Measurements from ENCODE around the gene PCBP3. TPM values are rescaled to one million over a fixed set of nuclear protein-coding genes. Genes with fewer than 3 reads are reported as not detected.

The PCBP3 gene
- total RNA-seq, 1 experiment from 2014 or later, result 24.1 TPM

- no peak for DNase-seq (ENCODE audit: extremely low read depth, low read depth)
Observed at GRCh38 chr21:45747233-45747766, 103.8 kb downstream of the PCBP3 start.

- peak; percentile 33 for DNase-seq (ENCODE audit: extremely low read depth, low read depth)
Observed at GRCh38 chr21:45747802-45748445, 104.4 kb downstream of the PCBP3 start.

- no peak for DNase-seq (ENCODE audit: extremely low read depth, low read depth)
Observed at GRCh38 chr21:45748593-45748992, 105.1 kb downstream of the PCBP3 start.

GRCh38 chr21:45749974-45750373 is 106.4 kb downstream of the PCBP3 start:
- DNase-seq (ENCODE audit: extremely low read depth, low read depth), result no peak

GRCh38 chr21:45750936-45751335 is 107.4 kb downstream of the PCBP3 start:
- no peak for DNase-seq (ENCODE audit: extremely low read depth, low read depth)

- no peak for DNase-seq (ENCODE audit: extremely low read depth, low read depth)
Observed at GRCh38 chr21:45753445-45753844, 109.9 kb downstream of the PCBP3 start.

- no peak for DNase-seq (ENCODE audit: extremely low read depth, low read depth)
Observed at GRCh38 chr21:45756029-45756428, 112.5 kb downstream of the PCBP3 start.

- no peak for DNase-seq (ENCODE audit: extremely low read depth, low read depth)
Observed at GRCh38 chr21:45756669-45757068, 113.1 kb downstream of the PCBP3 start.

GRCh38 chr21:45761704-45762103 is 118.2 kb downstream of the PCBP3 start:
- no peak for DNase-seq (ENCODE audit: extremely low read depth, low read depth)

GRCh38 chr21:45763074-45763473 is 119.5 kb downstream of the PCBP3 start:
- no peak for DNase-seq (ENCODE audit: extremely low read depth, low read depth)

- DNase-seq (ENCODE audit: extremely low read depth, low read depth), result no peak
Observed at GRCh38 chr21:45763506-45763905, 120.0 kb downstream of the PCBP3 start.

GRCh38 chr21:45764792-45765191 is 121.3 kb downstream of the PCBP3 start:
- DNase-seq (ENCODE audit: extremely low read depth, low read depth), result no peak

- no peak for DNase-seq (ENCODE audit: extremely low read depth, low read depth)
Observed at GRCh38 chr21:45765375-45765774, 121.8 kb downstream of the PCBP3 start.

GRCh38 chr21:45766055-45766454 is 122.5 kb downstream of the PCBP3 start:
- DNase-seq (ENCODE audit: extremely low read depth, low read depth), result no peak

- DNase-seq (ENCODE audit: extremely low read depth, low read depth), result no peak
Observed at GRCh38 chr21:45766501-45766900, 123.0 kb downstream of the PCBP3 start.

- DNase-seq (ENCODE audit: extremely low read depth, low read depth), result no peak
Observed at GRCh38 chr21:45767071-45768006, 123.8 kb downstream of the PCBP3 start.

GRCh38 chr21:45768011-45768739 is 124.7 kb downstream of the PCBP3 start:
- DNase-seq (ENCODE audit: extremely low read depth, low read depth), result no peak

- no peak for DNase-seq (ENCODE audit: extremely low read depth, low read depth)
Observed at GRCh38 chr21:45768740-45769048, 125.2 kb downstream of the PCBP3 start.

GRCh38 chr21:45769294-45769693 is 125.8 kb downstream of the PCBP3 start:
- DNase-seq (ENCODE audit: extremely low read depth, low read depth), result no peak

GRCh38 chr21:45769896-45770295 is 126.4 kb downstream of the PCBP3 start:
- DNase-seq (ENCODE audit: extremely low read depth, low read depth), result no peak

- no peak for DNase-seq (ENCODE audit: extremely low read depth, low read depth)
Observed at GRCh38 chr21:45772180-45772579, 128.7 kb downstream of the PCBP3 start.

All from NCI-H460 (cell line).